HepG2 (cell line): Measurements from ENCODE around the gene EMC9. TPM values are rescaled to one million over a fixed set of nuclear protein-coding genes. Genes with fewer than 3 reads are reported as not detected.

ENCODE experiments used
- ATF7 ChIP-seq, 2 experiments: fragments of 450-650 bp in 1 of 2; sonication (generic) in 1 of 2; formaldehyde crosslinking in 1 of 2; IDR thresholded peaks; 2 replicates each; pipeline versions ENCODE4 v1.4.0 to v1.6.1; 2016 to 2020; ENCODE audit warnings: antibody characterized with exemption in 1 of 2, mild to moderate bottlenecking in 1 of 2, missing genetic modification reagents in 1 of 2
- DNMT3B ChIP-seq: conservative IDR thresholded peaks from 2 replicates; pipeline ENCODE4 v1.6.1; 2016; ENCODE audit warnings: missing biosample characterization, control low read depth
- FOXM1 ChIP-seq: sonication (generic); formaldehyde crosslinking; IDR thresholded peaks from 2 replicates; pipeline ENCODE4 v1.5.0; 2020; ENCODE audit warnings: missing genetic modification reagents
- HOXA3 ChIP-seq: sonication (generic); formaldehyde crosslinking; IDR thresholded peaks from 2 replicates; pipeline ENCODE4 v1.5.0; 2020; ENCODE audit warnings: missing genetic modification reagents
- KDM1A ChIP-seq: IDR thresholded peaks from 2 replicates; pipeline ENCODE4 v1.6.1; 2016; ENCODE audit warnings: missing compliant biosample characterization
- MAZ ChIP-seq, 2 experiments: sonication (generic) in 1 of 2; formaldehyde crosslinking in 1 of 2; IDR thresholded peaks; 2 replicates each; pipeline versions ENCODE4 v1.5.0 to v1.6.1; 2012 to 2020; ENCODE audit warnings: low read depth in 2 of 2, mild to moderate bottlenecking in 2 of 2, borderline replicate concordance in 1 of 2, improper control_type of control experiment in 1 of 2, low read length in 1 of 2, missing genetic modification reagents in 1 of 2, moderate library complexity in 1 of 2
- NAIF1 ChIP-seq: sonication (generic); formaldehyde crosslinking; IDR thresholded peaks from 2 replicates; pipeline ENCODE4 v1.5.0; 2020; ENCODE audit warnings: mild to moderate bottlenecking, missing genetic modification reagents, borderline replicate concordance
- RCOR2 ChIP-seq: IDR thresholded peaks from 2 replicates; pipeline ENCODE4 v1.6.1; 2016; ENCODE audit warnings: missing biosample characterization, missing genetic modification reagents
- SP2 ChIP-seq: sonication (generic); formaldehyde crosslinking; IDR thresholded peaks from 2 replicates; pipeline ENCODE4 v1.5.1; 2020; ENCODE audit warnings: mild to moderate bottlenecking, missing genetic modification reagents
- TAF15 ChIP-seq: fragments of 200-400 bp; formaldehyde crosslinking; IDR thresholded peaks from one replicate; pipeline ENCODE4 v1.6.1; 2018; ENCODE audit warnings: mild to moderate bottlenecking, low read depth, low read length; ENCODE audit not compliant: poor library complexity, severe bottlenecking
- ZNF234 ChIP-seq: sonication (generic); formaldehyde crosslinking; conservative IDR thresholded peaks from 2 replicates; pipeline ENCODE4 v1.5.1; 2020; ENCODE audit warnings: mild to moderate bottlenecking, missing genetic modification reagents
- ZNF343 ChIP-seq: sonication (generic); formaldehyde crosslinking; IDR thresholded peaks from 2 replicates; pipeline ENCODE4 v1.4.0; 2020; ENCODE audit warnings: mild to moderate bottlenecking, missing genetic modification reagents
- ZNF468 ChIP-seq: sonication (generic); formaldehyde crosslinking; IDR thresholded peaks from 2 replicates; pipeline ENCODE4 v1.8.0; 2022; ENCODE audit warnings: mild to moderate bottlenecking, moderate library complexity, missing genetic modification reagents
- ZNF562 ChIP-seq: sonication (generic); formaldehyde crosslinking; IDR thresholded peaks from 2 replicates; pipeline ENCODE4 v1.8.0; 2022; ENCODE audit warnings: missing genetic modification reagents, borderline replicate concordance
- polyA plus RNA-seq, 8 experiments: library from polyadenylated mRNA; depleted of rRNA in 3 of 8; stranded (reverse) in 7 of 8; unstranded in 1 of 8; fragments of >200 nt; fragmentation: Illumina TruSeq in 4 of 8; extraction: Trizol in 4 of 8; gene quantifications; 2 replicates each; pipeline versions ENCODE4 v1.2.1 to v1.2.3, GENCODE V29; 2011 to 2016; ENCODE audit warnings: low read depth in 4 of 8, missing spikeins in 1 of 8, mixed read lengths in 1 of 8; ENCODE audit not compliant: insufficient read depth in 1 of 8
- total RNA-seq, 5 experiments: library from RNA; depleted of rRNA; stranded (reverse); fragments of >200 nt; fragmentation: Illumina TruSeq; extraction: Trizol; gene quantifications; 2 replicates each; pipeline ENCODE4 v1.2.3, GENCODE V29; 2016; ENCODE audit warnings: low read depth in 1 of 5
- TF ChIP-seq, protein P1 (sequence below): fragments of 450-650 bp; IDR thresholded peaks from 2 replicates; pipeline ENCODE4 v1.6.1; 2016
- TF ChIP-seq, protein P2 (sequence below): sonication (generic); formaldehyde crosslinking; IDR thresholded peaks from 2 replicates; pipeline ENCODE4 v1.9.0; 2021; ENCODE audit warnings: missing genetic modification reagents, mild to moderate bottlenecking, borderline replicate concordance
- TF ChIP-seq, protein P3 (sequence below): sonication (generic); formaldehyde crosslinking; IDR thresholded peaks from 2 replicates; pipeline ENCODE4 v1.4.0; 2020; ENCODE audit warnings: missing genetic modification reagents
- TF ChIP-seq, protein P4 (sequence below): sonication (generic); formaldehyde crosslinking; IDR thresholded peaks from 2 replicates; pipeline ENCODE4 v1.4.0; 2020; ENCODE audit warnings: mild to moderate bottlenecking, missing genetic modification reagents
- TF ChIP-seq, protein P5 (sequence below): sonication (generic); formaldehyde crosslinking; IDR thresholded peaks from 2 replicates; pipeline ENCODE4 v1.4.0; 2020; ENCODE audit warnings: mild to moderate bottlenecking, missing genetic modification reagents
- TF ChIP-seq, protein P6 (sequence below): IDR thresholded peaks from 2 replicates; pipeline ENCODE4 v1.6.1; 2012; ENCODE audit warnings: inconsistent platforms

The EMC9 gene
- total and polyA plus RNA-seq, 2 of the 13 experiments (the other 11 are each of a cell fraction or from before 2014, with no cell fraction given), result 60.5 to 78.7 TPM

DNA sequence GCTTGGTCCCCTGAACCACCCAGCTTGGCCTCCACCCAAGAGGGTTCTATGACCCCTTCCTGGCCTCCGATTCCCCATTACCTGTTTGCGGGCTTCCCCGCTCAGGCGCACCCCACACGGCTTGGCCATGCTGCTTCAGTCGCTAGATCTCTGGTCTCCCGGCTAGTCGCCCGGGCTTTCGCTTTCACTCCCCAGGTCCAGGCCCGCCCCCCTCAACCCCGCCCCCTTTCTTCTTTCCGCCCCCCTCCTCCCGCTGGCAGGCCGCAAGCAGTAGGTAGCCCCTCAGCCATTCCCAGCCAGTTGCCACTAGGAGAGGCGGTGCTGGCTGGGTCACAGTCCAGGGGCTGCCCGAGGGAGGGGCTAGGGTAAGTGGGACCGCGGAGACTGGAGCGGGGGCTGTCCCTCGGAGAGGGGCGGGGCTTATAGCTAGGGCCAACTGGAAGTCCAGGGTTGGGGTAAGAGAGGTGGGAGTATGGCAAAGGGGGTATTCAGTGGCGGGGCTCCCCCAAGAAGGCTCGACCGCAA lies 5.1 kb upstream of the EMC9 start, which contains the start of gene PSME2 (continued):
- TF ChIP-seq, protein P1, sequence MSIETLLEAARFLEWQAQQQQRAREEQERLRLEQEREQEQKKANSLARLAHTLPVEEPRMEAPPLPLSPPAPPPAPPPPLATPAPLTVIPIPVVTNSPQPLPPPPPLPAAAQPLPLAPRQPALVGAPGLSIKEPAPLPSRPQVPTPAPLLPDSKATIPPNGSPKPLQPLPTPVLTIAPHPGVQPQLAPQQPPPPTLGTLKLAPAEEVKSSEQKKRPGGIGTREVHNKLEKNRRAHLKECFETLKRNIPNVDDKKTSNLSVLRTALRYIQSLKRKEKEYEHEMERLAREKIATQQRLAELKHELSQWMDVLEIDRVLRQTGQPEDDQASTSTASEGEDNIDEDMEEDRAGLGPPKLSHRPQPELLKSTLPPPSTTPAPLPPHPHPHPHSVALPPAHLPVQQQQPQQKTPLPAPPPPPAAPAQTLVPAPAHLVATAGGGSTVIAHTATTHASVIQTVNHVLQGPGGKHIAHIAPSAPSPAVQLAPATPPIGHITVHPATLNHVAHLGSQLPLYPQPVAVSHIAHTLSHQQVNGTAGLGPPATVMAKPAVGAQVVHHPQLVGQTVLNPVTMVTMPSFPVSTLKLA, result peak; percentile 67
- TF ChIP-seq, protein P2, sequence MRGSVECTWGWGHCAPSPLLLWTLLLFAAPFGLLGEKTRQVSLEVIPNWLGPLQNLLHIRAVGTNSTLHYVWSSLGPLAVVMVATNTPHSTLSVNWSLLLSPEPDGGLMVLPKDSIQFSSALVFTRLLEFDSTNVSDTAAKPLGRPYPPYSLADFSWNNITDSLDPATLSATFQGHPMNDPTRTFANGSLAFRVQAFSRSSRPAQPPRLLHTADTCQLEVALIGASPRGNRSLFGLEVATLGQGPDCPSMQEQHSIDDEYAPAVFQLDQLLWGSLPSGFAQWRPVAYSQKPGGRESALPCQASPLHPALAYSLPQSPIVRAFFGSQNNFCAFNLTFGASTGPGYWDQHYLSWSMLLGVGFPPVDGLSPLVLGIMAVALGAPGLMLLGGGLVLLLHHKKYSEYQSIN (CRISPR knock-in tag), result no peak
- TF ChIP-seq KDM1A (CRISPR knock-in tag), result no peak
- TF ChIP-seq ZNF468 (CRISPR knock-in tag), result no peak
- TF ChIP-seq, protein P3, sequence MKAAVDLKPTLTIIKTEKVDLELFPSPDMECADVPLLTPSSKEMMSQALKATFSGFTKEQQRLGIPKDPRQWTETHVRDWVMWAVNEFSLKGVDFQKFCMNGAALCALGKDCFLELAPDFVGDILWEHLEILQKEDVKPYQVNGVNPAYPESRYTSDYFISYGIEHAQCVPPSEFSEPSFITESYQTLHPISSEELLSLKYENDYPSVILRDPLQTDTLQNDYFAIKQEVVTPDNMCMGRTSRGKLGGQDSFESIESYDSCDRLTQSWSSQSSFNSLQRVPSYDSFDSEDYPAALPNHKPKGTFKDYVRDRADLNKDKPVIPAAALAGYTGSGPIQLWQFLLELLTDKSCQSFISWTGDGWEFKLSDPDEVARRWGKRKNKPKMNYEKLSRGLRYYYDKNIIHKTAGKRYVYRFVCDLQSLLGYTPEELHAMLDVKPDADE (CRISPR knock-in tag), result no peak
- TF ChIP-seq, protein P4, sequence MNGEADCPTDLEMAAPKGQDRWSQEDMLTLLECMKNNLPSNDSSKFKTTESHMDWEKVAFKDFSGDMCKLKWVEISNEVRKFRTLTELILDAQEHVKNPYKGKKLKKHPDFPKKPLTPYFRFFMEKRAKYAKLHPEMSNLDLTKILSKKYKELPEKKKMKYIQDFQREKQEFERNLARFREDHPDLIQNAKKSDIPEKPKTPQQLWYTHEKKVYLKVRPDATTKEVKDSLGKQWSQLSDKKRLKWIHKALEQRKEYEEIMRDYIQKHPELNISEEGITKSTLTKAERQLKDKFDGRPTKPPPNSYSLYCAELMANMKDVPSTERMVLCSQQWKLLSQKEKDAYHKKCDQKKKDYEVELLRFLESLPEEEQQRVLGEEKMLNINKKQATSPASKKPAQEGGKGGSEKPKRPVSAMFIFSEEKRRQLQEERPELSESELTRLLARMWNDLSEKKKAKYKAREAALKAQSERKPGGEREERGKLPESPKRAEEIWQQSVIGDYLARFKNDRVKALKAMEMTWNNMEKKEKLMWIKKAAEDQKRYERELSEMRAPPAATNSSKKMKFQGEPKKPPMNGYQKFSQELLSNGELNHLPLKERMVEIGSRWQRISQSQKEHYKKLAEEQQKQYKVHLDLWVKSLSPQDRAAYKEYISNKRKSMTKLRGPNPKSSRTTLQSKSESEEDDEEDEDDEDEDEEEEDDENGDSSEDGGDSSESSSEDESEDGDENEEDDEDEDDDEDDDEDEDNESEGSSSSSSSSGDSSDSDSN (CRISPR knock-in tag), result peak; percentile 68; the same call in 1 of the 2 replicates
- TF ChIP-seq ZNF234 (CRISPR knock-in tag), result no peak
- TF ChIP-seq SP2, result no peak
- peak; percentile 99 for TF ChIP-seq MAZ (IDR thresholded peaks at IDR 0.05; ENCODE audit: borderline replicate concordance, low read depth, low read length)
- TF ChIP-seq MAZ (CRISPR knock-in tag; IDR thresholded peaks at IDR 0.05; ENCODE audit: low read depth), result peak; percentile 80; the same call in 1 of the 2 replicates
- no peak for TF ChIP-seq FOXM1 (CRISPR knock-in tag)
- peak; percentile 73; the same call in 1 of the 2 replicates for TF ChIP-seq HOXA3 (CRISPR knock-in tag)
- TF ChIP-seq, protein P5, sequence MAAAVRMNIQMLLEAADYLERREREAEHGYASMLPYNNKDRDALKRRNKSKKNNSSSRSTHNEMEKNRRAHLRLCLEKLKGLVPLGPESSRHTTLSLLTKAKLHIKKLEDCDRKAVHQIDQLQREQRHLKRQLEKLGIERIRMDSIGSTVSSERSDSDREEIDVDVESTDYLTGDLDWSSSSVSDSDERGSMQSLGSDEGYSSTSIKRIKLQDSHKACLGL (CRISPR knock-in tag), result peak; percentile 95
- no peak; the same call in none of the 2 replicates for TF ChIP-seq DNMT3B (CRISPR knock-in tag)
- TF ChIP-seq NAIF1 (CRISPR knock-in tag), result no peak
- no peak for TF ChIP-seq RCOR2
- TF ChIP-seq, protein P6, sequence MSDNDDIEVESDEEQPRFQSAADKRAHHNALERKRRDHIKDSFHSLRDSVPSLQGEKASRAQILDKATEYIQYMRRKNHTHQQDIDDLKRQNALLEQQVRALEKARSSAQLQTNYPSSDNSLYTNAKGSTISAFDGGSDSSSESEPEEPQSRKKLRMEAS, result no peak
- no peak for TF ChIP-seq ZNF343 (CRISPR knock-in tag)
- no peak for TF ChIP-seq ZNF562
- TF ChIP-seq TAF15, result no peak
- TF ChIP-seq ATF7 (IDR thresholded peaks at IDR 0.05), result no peak
- no peak for TF ChIP-seq ATF7 (CRISPR knock-in tag; IDR thresholded peaks at IDR 0.05)
